ENCODE results near the gene GLIPR1. TPM values are rescaled to one million over a fixed set of nuclear protein-coding genes. Genes with fewer than 3 reads are reported as not detected.

The GLIPR1 gene
- total RNA-seq = 10 to 100 TPM; 41.3 to 47.7 TPM
- 85.6 TPM for polyA plus RNA-seq (2013, experiment 1 of 2)
- polyA plus RNA-seq (2013, experiment 2 of 2) = 85.7 TPM
- total RNA-seq = 4.4 to 370 (median 129) reads per million in 172 experiments

- ChIA-PET CTCF (interaction anchor here (1.4 to 4.1 kb wide), 4 partner anchors 42 to 551 kb away, joined by 3 to 20 read pairs (median 5); partner anchors contain the start of genes GLIPR1L1, GLIPR1L2 and PHLDA1), POLR2A (interaction anchor here (0.7 to 3.1 kb wide), 19 partner anchors 8 to 1078 kb away, joined by 3 to 31 read pairs (median 4); partner anchors contain the start of genes CAPS2, GLIPR1L2, KRR1 and NAP1L1)
- Mint-ChIP-seq H3K27ac (peak within 1 kb of the TSS; percentile 95), H3K9me3 (no peaks in the 10 kb centered on the region), H3K4me1 (ENCODE audit: low read depth) (peaks cover 85% of the 10 kb centered on the region), H3K27me3 (no peaks in the 10 kb centered on the region), H3K4me3 (peak within 1 kb of the TSS; percentile 95), H3K36me3 (ENCODE audit: low read depth) (peaks cover 48% of the 10 kb centered on the region)
- peaks cover 48% of the 10 kb centered on the region for H3K4me1 ChIP-seq (ENCODE audit: insufficient read depth, low read length)
- H3K36me3 ChIP-seq (ENCODE audit: insufficient read depth, low read length) = peaks cover 10% of the 10 kb centered on the region
- no peaks in the 10 kb centered on the region for H3K27me3 ChIP-seq (ENCODE audit: control insufficient read depth in 1 of 2, insufficient read depth in 2 of 2, low read length in 2 of 2)
- H3K9me3 ChIP-seq (ENCODE audit: control insufficient read depth in 1 of 2, insufficient read depth in 1 of 2, low read length in 2 of 2) = no peaks in the 10 kb centered on the region
- H3K4me3 ChIP-seq (ENCODE audit: low read length) = peak within 1 kb of the TSS; percentile 65
- intact Hi-C loops (cut with DNase I, micrococcal nuclease) = loop anchor here (1.0 to 5.0 kb wide), 8 partner anchors 24 to 557 kb away; partner anchors contain the start of genes GLIPR1L2 (in 2 of the 2), CAPS2 (in 1 of the 2), GLIPR1L1 (in 1 of the 2) and KRR1 (in 1 of the 2)
- H3K27ac ChIP-seq (ENCODE audit: low read depth in 1 of 2, low read length in 2 of 2) = peak within 1 kb of the TSS; percentile 76 to 77
- peak; percentile 74 for ATAC-seq (ENCODE audit: poor library complexity)
- TF ChIP-seq, protein P1, sequence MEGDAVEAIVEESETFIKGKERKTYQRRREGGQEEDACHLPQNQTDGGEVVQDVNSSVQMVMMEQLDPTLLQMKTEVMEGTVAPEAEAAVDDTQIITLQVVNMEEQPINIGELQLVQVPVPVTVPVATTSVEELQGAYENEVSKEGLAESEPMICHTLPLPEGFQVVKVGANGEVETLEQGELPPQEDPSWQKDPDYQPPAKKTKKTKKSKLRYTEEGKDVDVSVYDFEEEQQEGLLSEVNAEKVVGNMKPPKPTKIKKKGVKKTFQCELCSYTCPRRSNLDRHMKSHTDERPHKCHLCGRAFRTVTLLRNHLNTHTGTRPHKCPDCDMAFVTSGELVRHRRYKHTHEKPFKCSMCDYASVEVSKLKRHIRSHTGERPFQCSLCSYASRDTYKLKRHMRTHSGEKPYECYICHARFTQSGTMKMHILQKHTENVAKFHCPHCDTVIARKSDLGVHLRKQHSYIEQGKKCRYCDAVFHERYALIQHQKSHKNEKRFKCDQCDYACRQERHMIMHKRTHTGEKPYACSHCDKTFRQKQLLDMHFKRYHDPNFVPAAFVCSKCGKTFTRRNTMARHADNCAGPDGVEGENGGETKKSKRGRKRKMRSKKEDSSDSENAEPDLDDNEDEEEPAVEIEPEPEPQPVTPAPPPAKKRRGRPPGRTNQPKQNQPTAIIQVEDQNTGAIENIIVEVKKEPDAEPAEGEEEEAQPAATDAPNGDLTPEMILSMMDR (IDR thresholded peaks at IDR 0.05) = no peak
- DNase-seq = peak; percentile 46 to 91 (median 66)
Observed at GRCh38 chr12:75480469-75480949, at the start of gene GLIPR1. TSS of gene GLIPR1 (plus strand) at chr12:75480755. CDS start at chr12:75480881, 126 bp downstream.

DNA sequence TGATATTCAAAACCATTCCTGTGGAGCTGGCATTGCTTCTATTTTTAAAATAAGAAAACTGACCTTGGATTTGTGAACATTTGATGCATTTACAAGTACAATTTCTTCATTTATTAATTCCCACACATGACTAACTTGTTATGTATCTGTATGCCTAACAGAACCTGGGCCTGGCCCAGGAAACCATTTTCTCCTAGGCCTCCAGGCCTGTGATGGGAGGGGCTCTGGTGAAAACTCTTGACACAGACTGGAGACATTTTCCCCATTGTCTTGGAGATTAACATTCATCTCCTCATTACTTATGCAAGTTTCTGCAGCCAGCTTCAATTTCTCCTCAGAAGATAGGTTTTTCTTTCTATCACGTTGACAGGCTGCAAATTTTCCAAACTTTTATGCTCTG lies 47.6 kb upstream of the GLIPR1 start:
- ChIA-PET CTCF (no interaction called here), POLR2A (interaction anchor here (0.8 kb wide), 1 partner anchor 78 kb away, joined by 3 read pairs; no protein-coding TSS in a partner anchor)
- peaks cover 5% of the 10 kb centered on the region for H3K4me1 ChIP-seq (ENCODE audit: insufficient read depth, low read length)
- H3K9me3 ChIP-seq (ENCODE audit: control insufficient read depth in 1 of 2, insufficient read depth in 1 of 2, low read length in 2 of 2) = peaks cover 9 to 12% of the 10 kb centered on the region in 2 experiments
- Mint-ChIP-seq H3K36me3 (ENCODE audit: low read depth) (peaks cover 7% of the 10 kb centered on the region), H3K27ac (no peak overlapping the region), H3K4me1 (ENCODE audit: low read depth) (peaks cover 5% of the 10 kb centered on the region), H3K27me3 (peaks cover 4% of the 10 kb centered on the region), H3K4me3 (no peak overlapping the region), H3K9me3 (peaks cover 4% of the 10 kb centered on the region)
- intact Hi-C loops (cut with DNase I, micrococcal nuclease) = no loop called here
- H3K27me3 ChIP-seq (ENCODE audit: control insufficient read depth in 1 of 2, insufficient read depth in 2 of 2, low read length in 2 of 2) = no peaks in the 10 kb centered on the region
- no peaks in the 10 kb centered on the region for H3K36me3 ChIP-seq (ENCODE audit: insufficient read depth, low read length)
- ATAC-seq (ENCODE audit: poor library complexity) (no peak), DNase-seq (no peak)
- no peak overlapping the region for H3K27ac ChIP-seq (ENCODE audit: low read depth in 1 of 2, low read length in 2 of 2)
- no peak overlapping the region for H3K4me3 ChIP-seq (ENCODE audit: low read length)
- TF ChIP-seq, protein P1 (IDR thresholded peaks at IDR 0.05) = no peak

DNA sequence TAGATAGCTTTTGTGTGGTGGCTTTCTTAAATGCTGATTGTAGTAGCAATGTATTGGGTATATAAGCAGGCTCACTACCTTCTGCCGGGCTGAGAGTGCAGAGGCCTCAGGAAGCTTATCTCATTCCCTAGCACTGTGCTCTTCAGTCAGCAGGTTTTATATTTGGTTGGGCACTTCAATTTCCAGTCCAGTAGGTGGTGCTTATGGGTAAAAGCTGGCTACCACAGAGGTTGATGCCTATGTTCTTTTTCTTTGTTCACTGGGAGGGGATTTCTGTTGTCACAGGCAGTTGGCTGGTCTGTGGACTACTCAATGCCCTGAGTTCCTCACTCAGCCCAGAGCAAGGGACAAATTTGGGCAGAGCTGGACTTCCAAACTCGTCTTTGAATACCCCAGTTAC lies 43.0 kb upstream of the GLIPR1 start:
- no peak overlapping the region for H3K4me3 Mint-ChIP-seq
- H3K4me1 Mint-ChIP-seq (ENCODE audit: low read depth) = peaks cover 15% of the 10 kb centered on the region
- no peak overlapping the region for H3K27ac ChIP-seq (ENCODE audit: low read depth in 1 of 2, low read length in 2 of 2)
- POLR2A ChIA-PET = interaction anchor here (0.6 to 2.7 kb wide), 5 partner anchors 43 to 74 kb away, joined by 3 to 15 read pairs (median 3); partner anchors contain the start of genes GLIPR1, GLIPR1L2 and KRR1
- H3K9me3 Mint-ChIP-seq = no peaks in the 10 kb centered on the region
- DNase-seq = peak in 5 of 14 experiments; percentile 6 to 79 (median 63)
- TF ChIP-seq, protein P1 (IDR thresholded peaks at IDR 0.05) = peak; percentile 40
- no peak overlapping the region for H3K4me3 ChIP-seq (ENCODE audit: low read length)
- H3K36me3 Mint-ChIP-seq (ENCODE audit: low read depth) = no peaks in the 10 kb centered on the region
- H3K27ac Mint-ChIP-seq = no peak overlapping the region
- H3K36me3 ChIP-seq (ENCODE audit: insufficient read depth, low read length) = no peaks in the 10 kb centered on the region
- peak; percentile 78 for ATAC-seq (ENCODE audit: poor library complexity)
- no peaks in the 10 kb centered on the region for H3K27me3 ChIP-seq (ENCODE audit: control insufficient read depth in 1 of 2, insufficient read depth in 2 of 2, low read length in 2 of 2)
- CTCF ChIA-PET = interaction anchor here (1.0 to 2.3 kb wide), 11 partner anchors 9 to 103 kb away, joined by 3 to 15 read pairs (median 5); partner anchors contain the start of genes GLIPR1, GLIPR1L1 and GLIPR1L2
- intact Hi-C loops (cut with DNase I, micrococcal nuclease) = loop anchor here (1.0 to 5.0 kb wide), 3 partner anchors 45 to 68 kb away; partner anchors contain the start of gene GLIPR1 (in 1 of the 2)
- H3K4me1 ChIP-seq (ENCODE audit: insufficient read depth, low read length) = peaks cover 13% of the 10 kb centered on the region
- H3K9me3 ChIP-seq (ENCODE audit: control insufficient read depth in 1 of 2, insufficient read depth in 1 of 2, low read length in 2 of 2) = peaks cover 0 to 4% of the 10 kb centered on the region in 2 experiments
- H3K27me3 Mint-ChIP-seq = peaks cover 14% of the 10 kb centered on the region

All from CD4-positive, alpha-beta T cell (primary cell).